ENCODE measurements around the gene CARD10.
A peak's percentile ranks its signal among the peaks of the same experiment; 100 is the strongest.

Gene CARD10

GRCh38 chr22:37519268-37520195, at the start of gene CARD10:
Gene CARD10 (minus strand): TSS chr22:37519415. CDS start chr22:37519200, 215 bp downstream.
- DNase-seq (ENCODE audit: low spot score in 2 of 2): peak; percentile 11 to 68
- Histone ChIP-seq H3K9me3 (no peaks in the 10 kb centered on the region), H3K27me3 (ENCODE audit: low read depth) (no peaks in the 10 kb centered on the region), H3K4me1 (peaks cover 6% of the 10 kb centered on the region; the same call in 1 of the 2 replicates), H3K4me3 (peak within 1 kb of the TSS; percentile 58), H3K36me3 (replicated peaks) (peaks cover 7% of the 10 kb centered on the region)
- in situ Hi-C loops (cut with MboI; ENCODE audit: low sequenced_read_pairs): no loop called here

- in situ Hi-C loops (cut with MboI; ENCODE audit: low sequenced_read_pairs): no loop called here
- H3K9me3 ChIP-seq: no peaks in the 10 kb centered on the region
- no peak for DNase-seq (ENCODE audit: low spot score in 2 of 2)
- H3K27me3 ChIP-seq (ENCODE audit: low read depth): no peaks in the 10 kb centered on the region
- peaks cover 36% of the 10 kb centered on the region for H3K36me3 ChIP-seq (replicated peaks)
- peaks cover 4% of the 10 kb centered on the region for H3K4me1 ChIP-seq
- H3K4me3 ChIP-seq: no peak overlapping the region
Measured at GRCh38 chr22:37568448-37569008, 49.3 kb upstream of the CARD10 start.

GRCh38 chr22:37568012-37568411, 48.8 kb upstream of the CARD10 start:
- DNase-seq (ENCODE audit: low spot score in 2 of 2): no peak
- Histone ChIP-seq H3K27me3 (ENCODE audit: low read depth) (no peaks in the 10 kb centered on the region), H3K4me3 (no peak overlapping the region), H3K4me1 (peaks cover 9% of the 10 kb centered on the region), H3K36me3 (replicated peaks) (peaks cover 36% of the 10 kb centered on the region), H3K9me3 (no peaks in the 10 kb centered on the region)
- in situ Hi-C loops (cut with MboI; ENCODE audit: low sequenced_read_pairs): no loop called here

- no peaks in the 10 kb centered on the region for H3K27me3 ChIP-seq (ENCODE audit: low read depth)
- H3K4me1 ChIP-seq: peaks cover 17% of the 10 kb centered on the region
- no peaks in the 10 kb centered on the region for H3K9me3 ChIP-seq
- peaks cover 41% of the 10 kb centered on the region for H3K36me3 ChIP-seq (replicated peaks)
- in situ Hi-C loops (cut with MboI; ENCODE audit: low sequenced_read_pairs): no loop called here
- H3K4me3 ChIP-seq: no peak overlapping the region
- DNase-seq (ENCODE audit: low spot score in 2 of 2): peak in 1 of 2 experiments; percentile 84
Measured at GRCh38 chr22:37566903-37567798, 47.9 kb upstream of the CARD10 start.

- no peak for DNase-seq (ENCODE audit: low spot score in 2 of 2)
- Histone ChIP-seq H3K9me3 (no peaks in the 10 kb centered on the region), H3K36me3 (replicated peaks) (peaks cover 45% of the 10 kb centered on the region), H3K4me1 (peaks cover 20% of the 10 kb centered on the region), H3K4me3 (no peak overlapping the region), H3K27me3 (ENCODE audit: low read depth) (no peaks in the 10 kb centered on the region)
- in situ Hi-C loops (cut with MboI; ENCODE audit: low sequenced_read_pairs): no loop called here
Measured at GRCh38 chr22:37566329-37566837, 47.2 kb upstream of the CARD10 start.

- in situ Hi-C loops (cut with MboI; ENCODE audit: low sequenced_read_pairs): no loop called here
- H3K36me3 ChIP-seq (replicated peaks): peaks cover 49% of the 10 kb centered on the region
- DNase-seq (ENCODE audit: low spot score in 2 of 2): no peak
- H3K9me3 ChIP-seq: no peaks in the 10 kb centered on the region
- no peak overlapping the region for H3K4me3 ChIP-seq
- H3K4me1 ChIP-seq: peaks cover 20% of the 10 kb centered on the region
- no peaks in the 10 kb centered on the region for H3K27me3 ChIP-seq (ENCODE audit: low read depth)
Measured at GRCh38 chr22:37565830-37566229, 46.6 kb upstream of the CARD10 start.

- no peak for DNase-seq (ENCODE audit: low spot score in 2 of 2)
- peaks cover 49% of the 10 kb centered on the region for H3K36me3 ChIP-seq (replicated peaks)
- peaks cover 24% of the 10 kb centered on the region for H3K4me1 ChIP-seq
- H3K27me3 ChIP-seq (ENCODE audit: low read depth): no peaks in the 10 kb centered on the region
- H3K9me3 ChIP-seq: no peaks in the 10 kb centered on the region
- H3K4me3 ChIP-seq: no peak overlapping the region
- in situ Hi-C loops (cut with MboI; ENCODE audit: low sequenced_read_pairs): no loop called here
Measured at GRCh38 chr22:37564111-37564711, 45.0 kb upstream of the CARD10 start.

GRCh38 chr22:37563153-37564081, 44.2 kb upstream of the CARD10 start:
- peaks cover 24% of the 10 kb centered on the region for H3K4me1 ChIP-seq
- H3K36me3 ChIP-seq (replicated peaks): peaks cover 49% of the 10 kb centered on the region
- in situ Hi-C loops (cut with MboI; ENCODE audit: low sequenced_read_pairs): no loop called here
- H3K27me3 ChIP-seq (ENCODE audit: low read depth): no peaks in the 10 kb centered on the region
- peak overlapping the region; percentile 86; the same call in 1 of the 2 replicates for H3K4me3 ChIP-seq
- H3K9me3 ChIP-seq: no peaks in the 10 kb centered on the region
- peak; percentile 35 to 69 for DNase-seq (ENCODE audit: low spot score in 2 of 2)

- Histone ChIP-seq H3K9me3 (no peaks in the 10 kb centered on the region), H3K36me3 (replicated peaks) (peaks cover 42% of the 10 kb centered on the region), H3K4me3 (peak overlapping the region; percentile 86), H3K27me3 (ENCODE audit: low read depth) (no peaks in the 10 kb centered on the region), H3K4me1 (peaks cover 24% of the 10 kb centered on the region)
- DNase-seq (ENCODE audit: low spot score in 2 of 2): no peak
- in situ Hi-C loops (cut with MboI; ENCODE audit: low sequenced_read_pairs): no loop called here
Measured at GRCh38 chr22:37562049-37562875, 43.0 kb upstream of the CARD10 start.

- peaks cover 3% of the 10 kb centered on the region; the same call in 1 of the 2 replicates for H3K27me3 ChIP-seq (ENCODE audit: low read depth)
- DNase-seq (ENCODE audit: low spot score in 2 of 2): peak; percentile 83 to 97
Measured at GRCh38 chr22:37561212-37562048, 42.2 kb upstream of the CARD10 start.

GRCh38 chr22:37560608-37561211, 41.5 kb upstream of the CARD10 start:
- in situ Hi-C loops (cut with MboI; ENCODE audit: low sequenced_read_pairs): no loop called here

More at GRCh38 chr22:37561212-37562048, 42.2 kb upstream of the CARD10 start:
- H3K4me1 ChIP-seq: peaks cover 24% of the 10 kb centered on the region
- peaks cover 34% of the 10 kb centered on the region for H3K36me3 ChIP-seq (replicated peaks)
- peak overlapping the region; percentile 86 for H3K4me3 ChIP-seq
- H3K9me3 ChIP-seq: no peaks in the 10 kb centered on the region
- in situ Hi-C loops (cut with MboI; ENCODE audit: low sequenced_read_pairs): no loop called here

More at GRCh38 chr22:37560608-37561211, 41.5 kb upstream of the CARD10 start:
- peak overlapping the region; percentile 86 for H3K4me3 ChIP-seq
- DNase-seq (ENCODE audit: low spot score in 2 of 2): peak in 1 of 2 experiments; percentile 52
- peaks cover 27% of the 10 kb centered on the region for H3K36me3 ChIP-seq (replicated peaks)
- peaks cover 24% of the 10 kb centered on the region for H3K4me1 ChIP-seq
- H3K9me3 ChIP-seq: no peaks in the 10 kb centered on the region
- H3K27me3 ChIP-seq (ENCODE audit: low read depth): peaks cover 4% of the 10 kb centered on the region; the same call in 1 of the 2 replicates

Measured in HAP-1 (cell line).